Ascending aorta (tissue), 2 donors: ENCODE measurements around the gene ZBED6. TPM values are rescaled to one million over a fixed set of nuclear protein-coding genes. Genes with fewer than 3 reads are reported as not detected.

Experiments
- DNase-seq, 2 donors: peaks; one replicate each; pipeline ENCODE4 v3.0.0-alpha.2; 2019; ENCODE audit warnings: low spot score in 2 of 2
- H3K27ac ChIP-seq, 2 donors: fragments of 200-600 bp; sonication (generic); one replicate each; pipeline ENCODE4 v1.5.1; 2016 to 2017; ENCODE audit warnings: mild to moderate bottlenecking in 1 of 2
- H3K27me3 ChIP-seq: fragments of 200-600 bp; sonication (generic); one replicate; pipeline ENCODE4 v1.5.1; 2017
- H3K36me3 ChIP-seq, 2 donors: fragments of 200-600 bp; sonication (generic); one replicate each; pipeline ENCODE4 v1.5.1; 2016
- H3K4me1 ChIP-seq, 2 donors: fragments of 200-600 bp; sonication (generic); one replicate each; pipeline ENCODE4 v1.5.1; 2016 to 2017; ENCODE audit warnings: mild to moderate bottlenecking in 1 of 2
- H3K4me3 ChIP-seq, 2 donors: fragments of 200-600 bp; sonication (generic); one replicate each; pipeline ENCODE4 v1.5.1; 2016 to 2017; ENCODE audit warnings: mild to moderate bottlenecking in 1 of 2
- H3K9me3 ChIP-seq, 2 donors: fragments of 200-600 bp; sonication (generic); one replicate each; pipeline ENCODE4 v1.5.1; 2016
- CTCF ChIP-seq, 3 experiments: fragments of 200-600 bp in 2 of 3; fragments of 450-650 bp in 1 of 3; sonication (generic) in 2 of 3; IDR thresholded peaks; one replicate each; pipeline ENCODE4 v1.5.1; 2016 to 2019; ENCODE audit warnings: antibody characterized with exemption in 3 of 3, mild to moderate bottlenecking in 1 of 3, moderate library complexity in 1 of 3
- intact Hi-C: fragments of 100-400 bp; cut with DNase I; formaldehyde crosslinking; loops from one replicate; pipeline ENCODE4 v1.15.1; 2023
- total RNA-seq: library from RNA; depleted of rRNA; stranded (reverse); fragments of >200 nt; gene quantifications from one replicate; pipeline ENCODE4 v1.1.0, GENCODE V29; 2016

Gene ZBED6
- total RNA-seq, 1 donor from 2014 or later: 1.5 TPM

- no peaks in the 10 kb centered on the region for H3K4me1 ChIP-seq
- no peaks in the 10 kb centered on the region for H3K36me3 ChIP-seq
- no peaks in the 10 kb centered on the region for H3K27me3 ChIP-seq
- no peak overlapping the region for H3K27ac ChIP-seq
- no peak overlapping the region for H3K4me3 ChIP-seq
- DNase-seq: no peak
- no peaks in the 10 kb centered on the region for H3K9me3 ChIP-seq
- peak in 1 of 3 experiments; percentile 8 for TF ChIP-seq CTCF (IDR thresholded peaks at IDR 0.05)
- intact Hi-C loops: no loop called here
These were observed 18.8 kb upstream of the ZBED6 start for GRCh38 chr1:203776636-203777035.

GRCh38 chr1:203777596-203777995, 17.8 kb upstream of the ZBED6 start:
- H3K27me3 ChIP-seq: no peaks in the 10 kb centered on the region
- no peaks in the 10 kb centered on the region for H3K4me1 ChIP-seq
- DNase-seq: peak in 1 of 2 donors; percentile 9
- no peak overlapping the region for H3K27ac ChIP-seq
- intact Hi-C loops: no loop called here
- H3K36me3 ChIP-seq: no peaks in the 10 kb centered on the region
- no peaks in the 10 kb centered on the region for H3K9me3 ChIP-seq
- TF ChIP-seq CTCF (IDR thresholded peaks at IDR 0.05): no peak
- H3K4me3 ChIP-seq: no peak overlapping the region

- H3K36me3 ChIP-seq: no peaks in the 10 kb centered on the region
- peak in 1 of 2 donors; percentile 2 for DNase-seq
- H3K4me3 ChIP-seq: no peak overlapping the region
- H3K4me1 ChIP-seq: no peaks in the 10 kb centered on the region
- no peaks in the 10 kb centered on the region for H3K9me3 ChIP-seq
- no peak overlapping the region for H3K27ac ChIP-seq
- H3K27me3 ChIP-seq: no peaks in the 10 kb centered on the region
- intact Hi-C loops: no loop called here
- no peak for TF ChIP-seq CTCF (IDR thresholded peaks at IDR 0.05)
These were observed 17.3 kb upstream of the ZBED6 start for GRCh38 chr1:203778146-203778545.

- Histone ChIP-seq H3K27ac (no peak overlapping the region), H3K4me1 (no peaks in the 10 kb centered on the region), H3K9me3 (no peaks in the 10 kb centered on the region), H3K4me3 (no peak overlapping the region), H3K36me3 (no peaks in the 10 kb centered on the region), H3K27me3 (no peaks in the 10 kb centered on the region)
- TF ChIP-seq CTCF (IDR thresholded peaks at IDR 0.05): no peak
- DNase-seq: peak in 1 of 2 donors; percentile 27
- intact Hi-C loops: no loop called here
These were observed 16.6 kb upstream of the ZBED6 start for GRCh38 chr1:203778789-203779188.

GRCh38 chr1:203781962-203782361, 13.5 kb upstream of the ZBED6 start:
- intact Hi-C loops: no loop called here
- Histone ChIP-seq H3K36me3 (no peaks in the 10 kb centered on the region), H3K9me3 (no peaks in the 10 kb centered on the region), H3K27me3 (no peaks in the 10 kb centered on the region), H3K27ac (no peak overlapping the region), H3K4me3 (no peak overlapping the region), H3K4me1 (no peaks in the 10 kb centered on the region)
- peak in 1 of 2 donors; percentile 24 for DNase-seq
- no peak for TF ChIP-seq CTCF (IDR thresholded peaks at IDR 0.05)

GRCh38 chr1:203789966-203790365, 5.5 kb upstream of the ZBED6 start:
- DNase-seq: no peak
- intact Hi-C loops: loop anchor here (10.0 kb wide), 1 partner anchor 285 kb away; no protein-coding TSS in a partner anchor
- Histone ChIP-seq H3K9me3 (no peaks in the 10 kb centered on the region), H3K4me1 (no peaks in the 10 kb centered on the region), H3K27me3 (no peaks in the 10 kb centered on the region), H3K27ac (no peak overlapping the region), H3K36me3 (no peaks in the 10 kb centered on the region), H3K4me3 (no peak overlapping the region)
- no peak for TF ChIP-seq CTCF (IDR thresholded peaks at IDR 0.05)
